AG08396 (cell line): Measurements from ENCODE around the gene PDPR.
"Not testable (repeated sequence)": the region's sequence is repeated elsewhere in the genome, so short reads cannot be mapped to it uniquely, and the experiment has no call there.

ENCODE experiments used
- DNase-seq: peaks from one replicate; pipeline ENCODE4 v3.0.0; 2012; ENCODE audit warnings: low spot score, mixed read lengths

The PDPR gene

DNA sequence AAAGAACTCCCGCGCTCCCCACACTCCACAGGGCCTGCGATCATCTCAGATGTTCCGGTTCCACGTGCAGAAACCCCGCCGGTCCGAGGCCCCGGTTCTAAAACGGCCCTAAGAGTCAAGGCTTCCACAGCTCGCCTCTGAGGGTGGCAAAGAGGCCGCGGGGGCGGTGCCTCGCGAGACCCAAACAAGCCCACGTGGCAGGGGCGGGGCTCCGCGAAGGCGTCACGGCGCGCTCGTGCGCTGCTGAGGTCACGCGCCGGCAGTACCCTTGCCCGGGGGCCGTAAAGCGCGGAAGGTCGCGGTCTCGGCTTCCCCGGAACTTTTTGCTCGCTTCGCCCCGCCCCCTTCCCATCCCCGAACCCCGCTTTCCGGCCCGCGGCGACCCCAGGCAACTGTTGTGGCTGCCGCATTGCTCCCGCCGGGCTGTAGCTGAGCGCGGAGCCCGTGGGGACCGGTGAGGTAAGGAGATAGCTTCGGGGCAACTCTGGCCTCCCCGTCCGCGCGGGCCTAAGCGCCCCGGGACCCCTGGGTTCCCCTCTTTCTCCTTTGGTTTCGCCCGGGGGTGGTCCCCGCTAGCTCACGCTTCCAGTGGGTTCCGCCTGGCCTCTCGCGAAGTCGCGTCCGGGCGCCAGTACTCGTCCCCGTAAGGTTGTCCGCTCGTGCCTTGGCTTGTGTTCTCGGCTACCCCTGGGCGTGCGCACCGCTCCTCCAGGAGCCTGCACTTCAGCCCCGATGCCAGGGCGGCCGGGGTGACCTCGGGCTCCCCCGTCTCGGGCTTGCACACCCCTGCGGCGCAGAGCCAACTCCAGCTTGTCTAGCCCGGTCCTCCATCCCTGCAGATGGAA lies at the start of gene PDPR:
Gene PDPR, plus strand, starts transcription at position 351 of the 845 bp plus-strand sequence. CDS start 6,161 bp downstream, outside the sequence.
- DNase-seq, result peak; percentile 89

DNA sequence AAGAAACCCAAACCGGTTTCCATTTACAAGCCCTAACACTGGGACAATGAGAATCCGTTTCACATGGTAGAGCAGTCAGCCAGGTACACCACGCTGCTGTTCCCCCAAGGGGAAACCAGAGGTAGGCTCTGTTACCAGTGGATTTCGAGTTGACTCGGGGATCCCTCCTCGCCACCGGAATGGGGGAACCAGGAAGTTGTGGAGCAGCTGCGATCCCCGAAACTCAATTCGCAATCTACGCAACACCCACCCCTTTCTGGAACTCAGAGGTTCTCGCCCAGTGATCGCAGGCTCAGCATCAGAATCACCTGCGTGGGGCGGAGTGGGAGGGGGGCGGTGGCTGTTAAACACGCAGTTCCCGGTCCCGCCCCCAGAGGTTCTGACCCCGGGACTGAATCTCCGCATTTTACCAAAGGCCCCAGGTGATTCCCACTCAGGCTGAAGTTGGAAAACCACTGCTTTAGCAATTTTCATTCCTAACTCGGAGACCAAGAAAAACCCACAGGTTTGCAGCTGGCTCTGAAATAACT lies 49.2 kb upstream of the PDPR start:
- DNase-seq, result peak; percentile 9

DNA sequence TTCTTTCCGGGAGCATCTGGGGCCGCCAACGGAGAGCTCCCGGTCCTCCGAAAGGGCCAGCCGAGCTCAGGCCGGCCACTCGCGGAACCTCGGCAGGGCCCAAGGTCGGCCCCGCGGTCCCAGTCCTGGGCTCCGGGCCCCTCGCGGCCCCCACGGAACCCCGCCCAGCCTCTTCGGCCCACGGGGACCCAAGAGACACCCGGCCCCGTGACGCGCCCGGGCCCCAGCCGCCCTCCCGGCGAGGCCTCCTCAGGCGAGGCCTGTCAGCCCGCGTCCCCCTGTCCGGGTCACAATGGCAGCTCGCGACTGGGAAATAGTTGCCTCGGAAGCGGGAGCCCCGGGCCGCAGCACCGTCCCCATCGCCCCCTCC lies 48.8 kb upstream of the PDPR start:
- not testable (repeated sequence) for DNase-seq

DNA sequence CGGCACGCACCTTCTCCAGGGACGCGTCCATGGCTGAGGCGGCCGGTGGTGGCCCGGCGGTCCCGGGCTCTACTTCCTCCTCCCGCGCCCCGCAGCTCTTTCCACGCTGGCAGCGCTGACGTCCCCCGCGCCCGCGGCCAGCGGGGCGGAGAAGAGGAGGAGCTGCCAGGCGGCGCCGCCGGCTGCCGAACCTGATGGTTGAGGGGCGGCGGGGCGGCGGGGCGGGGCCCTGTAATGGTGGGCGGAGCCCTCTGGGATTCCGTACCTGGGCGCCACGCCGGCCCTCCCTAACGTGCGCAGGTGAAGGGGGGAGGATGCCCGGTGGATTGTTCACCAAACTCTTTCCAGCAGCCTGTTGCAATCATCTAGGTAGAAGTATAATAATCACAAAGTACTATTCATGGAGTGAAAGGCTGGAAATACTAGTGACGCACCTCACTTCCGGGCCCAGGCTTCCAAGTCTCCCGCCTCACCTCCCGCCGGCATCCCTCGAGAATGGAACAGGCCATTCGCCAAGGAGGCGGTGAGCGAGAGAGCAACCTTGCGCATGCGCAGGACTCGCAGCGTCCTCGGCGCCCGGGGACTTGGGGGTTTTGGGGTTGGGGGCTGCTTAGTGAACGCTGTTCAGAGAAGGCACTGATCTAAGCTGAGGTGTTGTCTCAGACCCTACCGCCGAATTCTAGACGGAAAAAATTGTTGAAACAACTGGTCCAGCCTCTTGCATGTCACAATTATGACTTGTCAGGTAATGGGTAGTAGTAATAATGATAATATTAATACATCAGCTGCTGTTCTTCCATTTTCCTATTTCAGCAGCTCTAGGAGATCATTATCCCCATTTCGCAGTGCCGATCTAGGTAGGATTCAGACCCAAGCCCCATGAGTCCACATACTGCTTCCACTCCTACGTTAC lies 48.1 kb upstream of the PDPR start:
- peak; percentile 87 for DNase-seq

DNA sequence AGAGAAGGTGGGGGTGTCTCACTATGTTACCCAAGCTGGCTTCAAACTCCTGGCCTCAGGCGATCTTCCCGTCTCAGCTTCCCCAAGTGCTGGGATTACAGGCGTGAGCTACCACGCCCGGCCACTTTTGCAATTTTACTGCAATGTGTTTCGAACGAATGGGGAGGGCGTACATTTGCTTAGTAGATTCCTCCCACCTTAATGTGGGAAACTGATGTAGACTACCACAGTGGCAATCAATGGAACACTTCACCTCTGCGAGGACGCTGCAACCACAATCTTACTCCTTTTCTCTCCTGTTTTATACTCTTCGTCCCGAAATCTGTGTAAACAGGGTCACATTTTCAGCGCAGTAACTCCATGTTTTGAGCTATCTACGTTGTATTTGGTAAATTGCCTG lies 47.4 kb upstream of the PDPR start:
- DNase-seq, result not testable (repeated sequence)

DNA sequence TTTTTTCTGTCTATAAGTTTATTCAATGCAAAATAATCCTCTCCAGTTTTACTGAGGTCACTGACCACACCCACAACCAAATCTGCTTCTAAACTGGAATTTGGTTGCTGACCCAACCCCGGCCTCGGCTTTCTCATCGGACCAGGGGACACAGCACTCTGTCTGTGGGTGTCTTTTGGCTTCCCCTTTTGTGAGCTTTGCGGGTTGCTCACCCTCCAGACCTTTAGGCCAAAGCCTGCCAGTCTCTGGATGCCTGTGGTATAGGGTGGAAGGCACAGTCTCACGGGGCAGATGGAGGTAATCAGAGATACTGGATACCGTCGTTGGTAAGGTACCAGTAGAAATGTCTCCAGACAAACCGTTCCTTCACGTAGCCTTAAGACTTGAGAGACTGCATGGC lies 35.1 kb upstream of the PDPR start:
- not testable (repeated sequence) for DNase-seq

DNA sequence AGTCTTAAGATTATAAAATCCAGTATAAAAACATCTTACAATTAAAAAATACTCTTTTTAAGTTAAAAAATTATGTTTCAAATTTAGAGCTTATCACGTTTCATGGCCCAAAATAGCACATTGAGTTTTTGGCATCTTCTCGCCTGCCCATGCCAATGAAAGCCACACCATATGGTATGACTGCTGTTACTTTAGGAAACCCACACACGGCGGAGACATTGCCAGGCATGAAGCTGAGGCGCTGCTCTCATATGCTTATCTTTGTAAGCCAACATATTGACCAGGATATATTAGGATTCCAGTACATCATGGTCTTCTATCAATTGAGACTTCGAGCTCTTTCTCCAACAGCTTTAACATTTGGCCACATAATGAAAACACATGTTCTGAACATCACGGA lies 32.9 kb upstream of the PDPR start:
- not testable (repeated sequence) for DNase-seq

DNA sequence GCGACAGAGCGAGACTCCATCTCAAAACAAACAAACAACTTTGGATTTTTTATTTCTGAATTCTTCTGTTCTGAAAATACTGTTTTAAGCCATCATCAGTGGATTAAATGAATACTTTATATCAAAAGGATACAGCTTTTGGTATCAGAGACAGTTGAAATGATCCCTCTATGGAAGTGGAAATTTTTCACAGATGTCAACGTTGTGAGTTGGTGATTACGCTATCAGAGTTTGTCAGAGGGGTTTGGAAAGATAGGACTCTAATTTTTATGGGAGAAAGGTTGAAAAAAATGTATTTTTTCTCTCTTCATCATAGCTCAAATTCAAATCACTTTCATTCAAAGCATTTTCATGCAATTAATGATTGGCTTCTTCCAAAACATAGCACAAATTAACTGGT lies 30.2 kb upstream of the PDPR start:
- DNase-seq, result not testable (repeated sequence)

DNA sequence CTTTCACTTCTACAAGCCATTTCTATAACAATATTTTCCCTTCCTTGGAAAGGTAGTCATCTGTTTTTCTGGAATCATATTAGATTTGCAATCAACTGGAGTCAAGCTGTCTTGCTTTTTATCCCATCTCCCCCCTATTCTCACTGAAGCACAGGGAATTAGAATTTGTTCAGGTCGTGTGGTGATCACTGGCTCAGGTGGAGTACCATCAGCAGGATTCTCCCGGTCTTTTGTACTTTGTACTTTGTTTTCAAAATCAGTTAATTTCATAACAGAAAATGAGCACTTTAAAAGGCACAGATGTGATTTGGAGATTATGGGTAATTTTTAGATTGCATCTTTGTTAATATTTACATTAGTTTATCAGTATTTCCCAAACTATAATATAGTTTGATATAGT lies 26.0 kb upstream of the PDPR start:
- not testable (repeated sequence) for DNase-seq

DNA sequence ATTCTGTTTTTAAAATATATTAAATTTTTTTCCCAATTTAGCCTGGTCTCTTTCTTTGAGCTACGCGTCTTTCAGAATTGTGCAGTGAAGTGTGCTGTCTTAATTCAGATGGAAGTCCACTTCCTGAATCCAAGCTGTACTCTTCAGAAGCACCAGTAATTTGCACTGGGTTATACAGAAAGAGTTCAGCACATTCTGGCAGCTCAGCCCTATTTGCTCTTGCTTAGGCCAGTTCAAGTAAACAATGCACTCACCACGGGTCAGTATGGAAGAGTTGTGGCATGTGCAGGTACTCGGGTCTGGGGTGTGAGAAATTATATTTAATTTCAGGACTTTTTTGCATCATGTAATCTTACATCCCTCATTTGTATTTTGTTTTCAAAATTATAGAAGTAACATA lies 25.3 kb upstream of the PDPR start:
- DNase-seq, result not testable (repeated sequence)

DNA sequence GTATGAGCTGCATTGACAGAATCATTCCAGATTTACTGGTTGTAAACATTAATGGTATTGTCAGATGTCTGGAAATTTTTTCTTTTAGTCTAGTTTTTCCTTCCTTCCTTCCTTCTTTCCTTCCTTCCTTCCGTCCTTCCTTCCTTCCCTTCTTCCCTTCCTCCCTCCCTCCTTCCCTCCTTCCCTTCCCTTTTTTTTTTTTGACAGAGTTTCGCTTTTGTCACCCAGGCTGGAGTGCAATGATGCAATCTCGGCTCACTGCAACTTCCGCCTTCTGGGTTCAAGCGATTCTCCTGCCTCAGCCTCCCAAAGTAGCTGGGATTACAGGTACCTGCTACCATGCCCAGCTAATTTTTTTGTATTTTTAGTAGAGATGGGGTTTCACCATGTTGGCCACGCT lies 24.8 kb upstream of the PDPR start:
- DNase-seq, result not testable (repeated sequence)

DNA sequence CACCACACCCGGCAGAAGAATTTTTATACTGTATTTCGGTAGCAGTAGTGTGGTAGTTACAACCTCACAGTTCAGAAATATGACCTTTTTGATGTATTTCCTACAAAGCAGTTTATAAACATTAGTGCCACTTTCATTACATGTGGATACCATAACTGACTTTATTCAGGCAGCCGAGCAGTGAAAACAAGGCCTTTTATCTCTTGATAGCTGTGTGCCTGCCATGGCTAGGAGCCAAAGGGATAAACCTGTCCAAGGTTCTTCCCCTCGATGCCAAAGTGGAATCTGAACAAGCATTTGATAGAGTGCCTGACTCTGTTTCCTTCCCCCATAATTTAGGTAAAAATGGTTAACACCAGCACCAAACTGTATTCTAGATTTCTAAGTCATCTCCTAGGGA lies 23.0 kb upstream of the PDPR start:
- not testable (repeated sequence) for DNase-seq

DNA sequence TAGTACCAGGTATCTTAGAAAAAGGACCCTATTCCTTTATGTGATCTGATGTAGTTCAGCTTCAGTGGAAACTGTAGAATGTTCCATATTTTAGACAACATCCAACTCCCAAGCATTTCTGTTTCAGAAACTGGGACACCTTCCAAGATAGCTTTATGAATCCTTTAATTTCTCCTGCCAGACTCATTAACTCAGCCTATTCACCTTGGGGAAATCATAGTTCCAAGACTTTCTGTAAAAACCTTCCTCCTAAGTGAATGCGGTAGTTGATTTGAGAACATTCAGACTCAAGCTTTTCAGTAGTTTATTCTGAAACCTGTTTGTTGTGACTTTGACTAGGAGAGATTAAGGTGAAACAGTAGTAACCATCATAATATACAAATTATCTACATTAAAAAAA lies 20.0 kb upstream of the PDPR start:
- DNase-seq, result not testable (repeated sequence)

DNA sequence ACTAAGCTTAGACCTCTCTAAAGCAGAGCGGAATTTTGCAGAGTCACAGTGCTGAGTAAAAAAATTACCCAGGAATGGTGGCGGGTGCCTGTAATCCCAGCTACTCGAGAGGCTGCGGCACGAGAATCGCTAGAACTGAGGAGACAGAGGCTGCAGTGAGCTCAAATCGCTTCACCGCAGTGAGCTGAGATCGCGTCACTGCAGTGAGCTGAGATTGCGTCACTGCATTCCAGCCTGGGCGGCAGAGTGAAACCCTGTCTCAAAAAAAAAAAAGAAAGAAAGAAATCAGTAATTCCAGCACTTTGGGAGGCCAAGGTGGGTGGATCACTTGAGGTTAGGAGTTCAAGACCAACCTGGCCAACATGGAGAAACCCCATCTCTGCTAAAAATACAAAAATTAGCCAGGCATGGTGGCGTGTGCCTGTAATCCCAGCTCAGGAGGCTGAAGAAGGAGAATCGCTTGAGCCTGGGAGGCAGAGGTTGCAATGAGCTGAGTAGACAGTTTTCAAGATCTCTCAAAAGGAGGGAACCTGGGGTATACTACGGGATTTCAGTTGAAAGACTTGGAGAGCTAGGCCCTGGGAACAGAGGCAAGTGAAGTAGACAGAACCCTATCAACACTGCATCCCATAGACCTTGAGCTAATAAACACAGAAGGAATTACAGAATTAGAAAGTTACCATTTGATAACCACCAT lies 4.4 kb upstream of the PDPR start:
- not testable (repeated sequence) for DNase-seq

DNA sequence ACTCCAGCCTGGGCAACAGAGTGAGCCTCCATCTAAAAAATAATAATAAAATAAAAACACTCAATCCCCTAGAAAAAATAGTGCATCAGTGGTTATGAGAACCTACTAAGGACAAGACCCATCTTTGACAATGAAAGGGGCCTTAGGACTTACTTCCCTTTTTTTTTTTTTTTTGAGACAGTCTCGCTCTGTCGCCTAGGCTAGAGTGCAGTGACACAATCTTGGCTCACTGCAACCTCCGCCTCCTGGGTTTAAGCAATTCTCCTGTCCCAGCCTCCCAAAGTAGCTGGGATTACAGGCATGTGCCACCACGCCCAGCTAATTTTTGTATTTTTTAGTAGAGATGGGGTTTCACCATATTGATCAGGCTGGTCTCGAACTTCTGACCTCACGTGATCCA lies 2.0 kb upstream of the PDPR start:
- DNase-seq, result not testable (repeated sequence)

DNA sequence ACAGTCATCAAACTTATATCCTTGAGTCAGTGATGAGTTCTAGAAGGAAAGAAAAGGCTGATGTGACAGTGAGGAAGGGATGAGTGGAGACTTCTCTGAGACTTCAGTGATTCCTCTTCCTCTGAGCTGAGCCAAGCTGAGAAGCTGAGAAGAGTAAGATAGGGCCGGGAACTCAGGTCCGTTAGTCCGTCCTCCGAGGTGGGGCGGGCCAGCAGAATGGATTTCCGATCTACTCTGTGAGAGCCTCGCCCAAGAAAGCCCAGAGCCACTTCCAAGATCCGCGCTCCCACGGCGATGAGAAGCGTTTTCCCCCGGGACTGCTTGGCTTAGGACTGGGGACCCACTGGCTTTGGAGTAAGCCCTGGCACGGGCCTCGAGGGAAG lies 542 bp upstream of the PDPR start:
- DNase-seq, result not testable (repeated sequence)

DNA sequence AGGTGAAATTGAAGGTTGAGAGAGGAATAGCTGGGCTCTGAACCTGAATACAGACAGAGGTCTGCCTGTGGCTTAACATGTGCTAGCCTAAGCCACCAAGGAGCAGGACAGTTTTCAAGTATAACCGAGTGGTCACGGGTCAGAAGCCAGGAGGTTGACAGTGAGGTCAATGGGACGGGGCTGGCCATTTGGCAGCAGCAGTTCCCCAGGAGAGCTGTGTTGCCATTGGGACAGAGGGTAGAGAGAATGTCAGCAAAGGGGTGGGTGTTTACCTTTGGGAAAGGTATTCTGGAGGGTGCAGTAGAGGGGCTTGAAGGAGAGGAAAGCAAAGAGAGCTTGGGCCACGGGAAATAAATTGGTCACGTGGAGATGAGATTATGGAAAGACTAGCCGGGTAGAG lies 4.2 kb downstream of the PDPR start:
- DNase-seq, result not testable (repeated sequence)

DNA sequence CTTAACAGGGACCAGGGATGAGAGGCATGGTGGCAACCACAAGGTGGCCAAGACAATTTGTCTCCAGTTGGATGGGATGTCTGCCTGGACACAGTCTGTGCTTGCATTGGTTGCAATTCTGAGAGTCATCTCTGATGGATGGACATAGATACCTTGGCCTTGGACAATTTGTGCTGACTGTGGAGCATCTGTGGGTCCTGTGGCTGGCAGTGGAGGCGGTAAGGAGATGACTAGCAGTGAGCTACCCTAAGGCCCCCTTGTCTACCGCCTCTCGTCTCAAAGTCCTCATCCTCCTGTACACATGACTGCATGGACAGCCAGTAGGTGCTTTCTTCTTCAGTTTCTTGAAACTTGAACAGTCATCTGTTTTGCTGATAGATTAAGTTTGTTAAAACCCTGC lies 4.6 kb downstream of the PDPR start:
- not testable (repeated sequence) for DNase-seq

DNA sequence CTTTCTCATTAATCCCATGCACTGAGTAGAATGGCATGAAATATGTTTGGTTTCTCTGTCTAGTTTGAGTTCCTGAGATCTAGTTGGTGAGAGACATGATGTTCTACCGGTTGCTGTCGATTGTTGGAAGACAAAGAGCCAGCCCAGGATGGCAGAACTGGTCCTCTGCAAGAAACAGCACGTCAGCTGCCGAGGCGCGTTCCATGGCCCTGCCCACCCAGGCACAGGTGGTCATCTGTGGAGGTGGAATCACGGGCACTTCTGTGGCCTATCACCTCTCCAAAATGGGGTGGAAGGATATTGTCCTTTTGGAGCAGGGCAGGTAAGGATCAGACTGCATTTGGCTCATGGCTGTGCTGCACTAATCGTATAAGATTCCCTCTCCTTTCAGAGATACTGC lies 6.3 kb downstream of the PDPR start:
- DNase-seq, result not testable (repeated sequence)

DNA sequence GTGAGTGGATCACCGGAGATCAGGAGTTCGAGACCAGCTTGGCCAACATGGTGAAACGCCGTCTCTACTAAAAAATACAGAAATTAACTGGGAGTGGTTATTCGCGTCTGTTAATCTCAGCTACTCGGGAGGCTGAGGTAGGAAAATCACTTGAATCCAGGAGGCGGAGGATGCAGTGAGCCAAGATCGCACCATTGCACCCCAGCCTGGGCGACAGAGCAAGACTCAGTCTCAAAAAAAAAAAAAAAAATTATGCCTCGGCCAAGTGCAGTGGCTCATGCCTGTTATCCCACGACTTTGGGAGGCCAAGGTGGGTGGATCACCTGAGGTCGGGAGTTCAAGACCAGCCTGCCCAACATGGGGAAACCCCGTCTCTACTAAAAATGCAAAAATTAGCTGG lies 9.7 kb downstream of the PDPR start:
- DNase-seq, result not testable (repeated sequence)

DNA sequence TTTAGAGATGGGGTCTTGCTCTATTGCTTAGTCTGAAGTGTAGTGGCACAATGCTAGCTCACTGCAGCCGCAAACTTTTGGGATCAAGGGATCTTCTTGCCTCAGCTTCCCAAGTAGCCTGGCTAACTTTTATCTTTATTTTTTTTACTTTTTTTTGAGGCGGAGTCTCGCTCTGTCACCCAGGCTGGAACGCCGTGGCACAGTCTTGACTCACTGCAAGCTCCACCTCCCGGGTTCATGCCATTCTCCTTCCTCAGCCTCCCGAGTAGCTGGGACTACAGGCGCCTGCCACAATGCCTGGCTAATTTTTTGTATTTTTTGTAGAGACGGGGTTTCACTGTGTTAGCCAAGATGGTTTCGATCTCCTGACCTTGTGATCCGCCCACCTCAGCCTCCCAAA lies 12.1 kb downstream of the PDPR start:
- not testable (repeated sequence) for DNase-seq

DNA sequence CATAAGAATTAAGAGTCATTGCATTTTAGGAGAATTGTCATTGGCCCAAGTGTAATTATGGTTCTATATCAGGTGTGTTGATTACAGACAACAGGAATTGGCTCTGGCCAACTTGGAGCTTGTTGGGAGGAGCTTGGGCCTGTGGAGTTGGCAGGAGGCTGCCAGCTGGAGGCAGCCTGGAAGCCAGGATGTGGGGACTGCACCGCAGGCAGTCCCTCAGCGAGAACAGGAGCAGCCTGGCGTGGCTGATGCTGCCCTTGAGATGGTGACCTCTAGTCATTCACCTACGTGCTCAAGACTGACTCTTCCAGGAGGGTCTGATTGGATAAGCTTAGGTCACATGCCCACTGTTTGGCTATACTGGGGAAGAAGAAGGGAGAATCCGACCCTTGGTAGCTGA lies 13.6 kb downstream of the PDPR start:
- not testable (repeated sequence) for DNase-seq
